Neutrophil (primary cell): ENCODE measurements around the gene KLK1.

Experiments used
- H3K27ac ChIP-seq: fragments of 200-600 bp; sonication (generic); 2 replicates; pipeline ENCODE4 v1.5.1; 2016; ENCODE audit warnings: mild to moderate bottlenecking, moderate library complexity
- H3K27me3 ChIP-seq: fragments of 200-600 bp; sonication (generic); 2 replicates; pipeline ENCODE4 v1.6.0; 2016; ENCODE audit warnings: mild to moderate bottlenecking
- H3K36me3 ChIP-seq: fragments of 200-600 bp; sonication (generic); 2 replicates; pipeline ENCODE4 v1.5.1; 2017
- H3K4me1 ChIP-seq, 2 experiments: fragments of 200-600 bp in 1 of 2; sonication (generic) in 1 of 2; 1 replicate in 1 of 2; 2 replicates in 1 of 2; pipeline versions ENCODE4 v1.5.1 to v1.6.1; 2013 to 2016; ENCODE audit warnings: low read depth in 1 of 2, low read length in 1 of 2, mild to moderate bottlenecking in 1 of 2, moderate library complexity in 1 of 2; ENCODE audit not compliant: control insufficient read depth in 1 of 2, insufficient read depth in 1 of 2
- H3K4me3 ChIP-seq, 2 experiments: fragments of 200-600 bp in 1 of 2; sonication (generic) in 1 of 2; 1 replicate in 1 of 2; 2 replicates in 1 of 2; pipeline ENCODE4 v1.5.1; 2013 to 2016; ENCODE audit warnings: low read depth in 1 of 2, low read length in 1 of 2, mild to moderate bottlenecking in 1 of 2, moderate library complexity in 1 of 2
- H3K9me3 ChIP-seq: fragments of 200-600 bp; sonication (generic); 2 replicates; pipeline ENCODE4 v1.5.1; 2016
- CTCF ChIP-seq: fragments of 200-600 bp; sonication (generic); IDR thresholded peaks from 2 replicates; pipeline ENCODE4 v1.5.1; 2016; ENCODE audit warnings: antibody characterized with exemption

Gene KLK1

GRCh38 chr19:50831026-50831396 is 7.4 kb upstream of the KLK1 start:
- Histone ChIP-seq H3K9me3 (no peaks in the 10 kb centered on the region), H3K4me3 (no peak overlapping the region), H3K27me3 (peaks cover 66% of the 10 kb centered on the region), H3K4me1 (peaks cover 3 to 4% of the 10 kb centered on the region in 2 experiments), H3K36me3 (no peaks in the 10 kb centered on the region), H3K27ac (no peak overlapping the region)
- no peak for TF ChIP-seq CTCF

GRCh38 chr19:50830266-50831025 is 6.9 kb upstream of the KLK1 start:
- H3K9me3 ChIP-seq, result no peaks in the 10 kb centered on the region
- H3K36me3 ChIP-seq, result no peaks in the 10 kb centered on the region
- peaks cover 60% of the 10 kb centered on the region for H3K27me3 ChIP-seq
- no peak for TF ChIP-seq CTCF
- no peak overlapping the region for H3K27ac ChIP-seq
- H3K4me3 ChIP-seq, result no peak overlapping the region
- H3K4me1 ChIP-seq, result no peaks in the 10 kb centered on the region

GRCh38 chr19:50829801-50830200 is 6.2 kb upstream of the KLK1 start:
- H3K27ac ChIP-seq, result no peak overlapping the region
- H3K4me3 ChIP-seq, result no peak overlapping the region
- no peaks in the 10 kb centered on the region for H3K4me1 ChIP-seq
- H3K27me3 ChIP-seq, result peaks cover 53% of the 10 kb centered on the region
- H3K36me3 ChIP-seq, result no peaks in the 10 kb centered on the region
- no peak for TF ChIP-seq CTCF
- H3K9me3 ChIP-seq, result no peaks in the 10 kb centered on the region

GRCh38 chr19:50827476-50827875 is 3.9 kb upstream of the KLK1 start:
- H3K36me3 ChIP-seq, result no peaks in the 10 kb centered on the region
- H3K9me3 ChIP-seq, result no peaks in the 10 kb centered on the region
- H3K27me3 ChIP-seq, result peaks cover 45% of the 10 kb centered on the region
- no peak overlapping the region for H3K27ac ChIP-seq
- no peaks in the 10 kb centered on the region for H3K4me1 ChIP-seq
- TF ChIP-seq CTCF, result no peak
- no peak overlapping the region for H3K4me3 ChIP-seq

- Histone ChIP-seq H3K4me1 (no peaks in the 10 kb centered on the region), H3K27ac (no peak overlapping the region), H3K4me3 (no peak overlapping the region), H3K9me3 (no peaks in the 10 kb centered on the region), H3K27me3 (peaks cover 51% of the 10 kb centered on the region), H3K36me3 (no peaks in the 10 kb centered on the region)
- no peak for TF ChIP-seq CTCF
Measured at GRCh38 chr19:50826492-50827240, 3.1 kb upstream of the KLK1 start.
